Posterior vena cava (tissue), 2 donors: ENCODE results near the gene HDAC1. TPM values are rescaled to one million over a fixed set of nuclear protein-coding genes. Genes with fewer than 3 reads are reported as not detected.

Experiments used
- DNase-seq: peaks from one replicate; pipeline ENCODE4 v3.0.0-alpha.2; 2020; ENCODE audit warnings: low spot score
- intact Hi-C, 2 donors: fragments of 100-400 bp; cut with DNase I; formaldehyde crosslinking; loops; one replicate each; pipeline versions ENCODE4 v1.14.1 to v1.14.2; 2022 to 2023
- total RNA-seq, 2 donors: library from RNA; stranded (reverse); fragmentation: NEBNext Ultra II Directional; extraction: Animal tissue kit (Norgen Biotek cat#: 25700); gene quantifications; one replicate each; pipeline ENCODE4 v1.2.1, GENCODE V29; 2021
- donor health status: DM: yes; HTN: yes; CAD: no.
- donor health status: DM: yes; HTN: yes; CAD: no.

Gene HDAC1
- total RNA-seq, 2 donors from 2014 or later = 36.6 to 40.8 TPM

- no peak for DNase-seq
- intact Hi-C loops = no loop called here
These were observed 69.4 kb downstream of the HDAC1 start for GRCh38 chr1:32361308-32361673.

- peak; percentile 85 for DNase-seq
- intact Hi-C loops = no loop called here
These were observed 70.0 kb downstream of the HDAC1 start for GRCh38 chr1:32361674-32362473.

- no peak for DNase-seq
- intact Hi-C loops = no loop called here
These were observed 70.8 kb downstream of the HDAC1 start, which contains the start of the genes FAM229A and TSSK3 for GRCh38 chr1:32362474-32363313. Gene FAM229A, minus strand, starts transcription at chr1:32362485. Its CDS starts 394 bp downstream, at chr1:32362091. Gene TSSK3, plus strand, starts transcription at chr1:32362539. Its CDS starts 163 bp downstream, at chr1:32362702.

GRCh38 chr1:32363713-32364112, 71.8 kb downstream of the HDAC1 start:
- DNase-seq = no peak
- intact Hi-C loops = no loop called here

- intact Hi-C loops = no loop called here
- no peak for DNase-seq
These were observed 73.0 kb downstream of the HDAC1 start for GRCh38 chr1:32364836-32365235.

- intact Hi-C loops = no loop called here
- DNase-seq = no peak
These were observed 73.6 kb downstream of the HDAC1 start for GRCh38 chr1:32365445-32365844.

GRCh38 chr1:32367912-32368635, 76.2 kb downstream of the HDAC1 start:
- intact Hi-C loops = no loop called here
- no peak for DNase-seq

- intact Hi-C loops = no loop called here
- DNase-seq = no peak
These were observed 80.4 kb downstream of the HDAC1 start for GRCh38 chr1:32372149-32372756.

GRCh38 chr1:32373996-32374592, 82.2 kb downstream of the HDAC1 start:
- DNase-seq = no peak
- intact Hi-C loops = no loop called here

GRCh38 chr1:32376199-32376598, 84.3 kb downstream of the HDAC1 start:
- DNase-seq = no peak
- intact Hi-C loops = no loop called here

GRCh38 chr1:32377541-32378220, 85.8 kb downstream of the HDAC1 start:
- DNase-seq = no peak
- intact Hi-C loops = no loop called here

GRCh38 chr1:32380057-32380456, 88.2 kb downstream of the HDAC1 start:
- peak; percentile 12 for DNase-seq
- intact Hi-C loops = no loop called here

Other genes with a start within 250 kb of the HDAC1 start
- 10 to 100 TPM; 11.5 to 14.5 TPM for gene TMEM39B, start 219.1 kb upstream of the HDAC1 start, total RNA-seq
- gene KPNA6, start 184.0 kb upstream of the HDAC1 start, total RNA-seq = 10 to 100 TPM; 60.7 to 66.3 TPM
- 10 to 100 TPM; 44.8 to 45.3 TPM for gene TXLNA, start 112.4 kb upstream of the HDAC1 start, total RNA-seq
- 1 to 10 TPM; 7.5 to 8.3 TPM for gene CCDC28B, start 91.5 kb upstream of the HDAC1 start, total RNA-seq
- gene IQCC, start 86.4 kb upstream of the HDAC1 start, total RNA-seq = 1 to 10 TPM in 1 of 2 donors, under 1 TPM in 1; 0.33 to 1.1 TPM
- gene DCDC2B, start 83.0 kb upstream of the HDAC1 start, total RNA-seq = not detected
- gene TMEM234, start 69.7 kb upstream of the HDAC1 start, total RNA-seq = 10 to 100 TPM; 12.7 to 15.9 TPM
- 100 to 1,000 TPM; 117 to 131 TPM for gene EIF3I, start 69.7 kb upstream of the HDAC1 start, total RNA-seq
- 1 to 10 TPM; 8.6 to 9.2 TPM for gene FAM167B, start 44.9 kb upstream of the HDAC1 start, total RNA-seq
- gene LCK, start 40.8 kb upstream of the HDAC1 start, total RNA-seq = 1 to 10 TPM; 1.1 to 1.3 TPM
- 10 to 100 TPM; 40.9 to 43.9 TPM for gene MARCKSL1, start 44.1 kb downstream of the HDAC1 start, total RNA-seq
- 1 to 10 TPM; 4.4 to 5.4 TPM for gene FAM229A, start 70.4 kb downstream of the HDAC1 start, total RNA-seq
- gene TSSK3, start 70.5 kb downstream of the HDAC1 start, total RNA-seq = 1 to 10 TPM; 2.6 to 3.9 TPM
- gene BSDC1, start 102.4 kb downstream of the HDAC1 start, total RNA-seq = 10 to 100 TPM; 37.2 to 42.5 TPM
- gene ZBTB8B, start 173.0 kb downstream of the HDAC1 start, total RNA-seq = not detected
- gene ZBTB8A, start 247.3 kb downstream of the HDAC1 start, total RNA-seq = 10 to 100 TPM; 10.4 TPM